A549 (cell line): ENCODE measurements around the gene CTSK. TPM values are rescaled to one million over a fixed set of nuclear protein-coding genes. Genes with fewer than 3 reads are reported as not detected.

Experiments
- ATAC-seq, 2 experiments: fragments of 200-7000 bp in 1 of 2; fragments of >200 bp in 1 of 2; cut with Nextera tagmentation in 1 of 2; cut with Tn5 transposase in 1 of 2; 3 replicates each; pipeline versions ENCODE4 v1.8.0 to v1.9.1; 2018 to 2020; ENCODE audit warnings: mild to moderate bottlenecking in 1 of 2, moderate library complexity in 1 of 2
- CTCF ChIA-PET: fragments of 300-600 bp; sonication (Branson Sonifier 250); formaldehyde crosslinking; extraction: SDS; loops from one replicate; lab custom pipeline; 2021; ENCODE audit warnings: antibody characterized with exemption, inconsistent platforms; lab: Yijun Ruan, JAX
- POLR2A ChIA-PET: fragments of 350-600 bp; formaldehyde crosslinking; extraction: SDS; loops from one replicate; lab custom pipeline; 2021; ENCODE audit warnings: antibody characterized with exemption, inconsistent platforms; lab: Yijun Ruan, JAX
- DNase-seq, 2 experiments: peaks; one replicate each; pipeline versions ENCODE4 v3.0.0 to v3.0.0-alpha.2; 2011 to 2016; ENCODE audit warnings: low read depth in 1 of 2, low spot score in 1 of 2
- FAIRE-seq: peaks from 2 replicates; lab custom pipeline; 2011; peaks lifted over from hg19 to GRCh38; lab: Jason Lieb, UNC
- H3K27ac ChIP-seq, 2 experiments: fragments of >200 bp; sonication (Bioruptor Twin); formaldehyde crosslinking; 3 replicates each; pipeline ENCODE4 v1.5.1; 2016 to 2017
- H3K4me1 ChIP-seq: fragments of >200 bp; sonication (Bioruptor Twin); formaldehyde crosslinking; 3 replicates; pipeline ENCODE4 v1.6.1; 2016
- H3K4me2 ChIP-seq: fragments of >200 bp; sonication (Bioruptor Twin); formaldehyde crosslinking; 3 replicates; pipeline ENCODE4 v1.6.1; 2016
- H3K4me3 ChIP-seq: fragments of >200 bp; sonication (Bioruptor Twin); formaldehyde crosslinking; 3 replicates; pipeline ENCODE4 v1.5.1; 2016
- H3K9me3 ChIP-seq: fragments of >200 bp; sonication (Bioruptor Twin); formaldehyde crosslinking; 3 replicates; pipeline ENCODE4 v1.6.1; 2016
- EHF ChIP-seq: fragments of 250-450 bp; sonication (Bioruptor Pico); IDR thresholded peaks from 2 replicates; pipeline ENCODE4 v1.5.0; 2020; ENCODE audit warnings: mild to moderate bottlenecking
- HOXB5 ChIP-seq: fragments of 250-450 bp; sonication (Bioruptor Pico); IDR thresholded peaks from 2 replicates; pipeline ENCODE4 v1.5.0; 2020; ENCODE audit warnings: mild to moderate bottlenecking, moderate library complexity
- MAFK ChIP-seq: fragments of 450-650 bp; IDR thresholded peaks from 2 replicates; pipeline ENCODE4 v1.6.1; 2014; ENCODE audit not compliant: partially characterized antibody
- MYC ChIP-seq: IDR thresholded peaks from 2 replicates; pipeline ENCODE4 v1.6.1; 2012; ENCODE audit warnings: mild to moderate bottlenecking, inconsistent platforms, low read length, improper control_type of control experiment, borderline replicate concordance
- PHF8 ChIP-seq: fragments of 200-600 bp; sonication (generic); IDR thresholded peaks from 2 replicates; pipeline ENCODE4 v1.6.1; 2016; ENCODE audit warnings: low read depth, mild to moderate bottlenecking, antibody characterized with exemption, moderate library complexity, borderline replicate concordance
- RAD21 ChIP-seq, 2 experiments: fragments of >200 bp in 1 of 2; sonication (Bioruptor Twin) in 1 of 2; formaldehyde crosslinking in 1 of 2; IDR thresholded peaks in 1 of 2; conservative IDR thresholded peaks in 1 of 2; 2 replicates in 1 of 2; 3 replicates in 1 of 2; pipeline ENCODE4 v1.6.1; 2012 to 2018; ENCODE audit warnings: inconsistent platforms in 1 of 2
- WGBS: methylation state at CpG from one replicate; pipeline ENCODE4 v1.1.6; 2017; ENCODE audit errors: missing lambda C conversion rate; 5-methylcytosine and 5-hydroxymethylcytosine counted together
- polyA plus RNA-seq, 4 experiments: library from polyadenylated mRNA; depleted of rRNA in 3 of 4; stranded (reverse); fragments of >200 nt; fragmentation: RNase III in 1 of 4; extraction: RNeasy Plus Mini Kit Qiagen cat#74134 plus additional on column Dnase treatment in 1 of 4; gene quantifications; 2 replicates in 3 of 4; 3 replicates in 1 of 4; pipeline ENCODE4 v1.2.3, GENCODE V29; 2011 to 2017
- small RNA-seq, 6 experiments: library from RNA; depleted of rRNA; stranded (forward); fragments of <200 nt; gene quantifications; one replicate each; pipeline ENCODE3, GENCODE V24; 2012

Gene CTSK
- polyA plus RNA-seq, 2 of the 4 experiments (the other 2 are of a cell fraction), result 2.4 to 5.0 TPM

DNA sequence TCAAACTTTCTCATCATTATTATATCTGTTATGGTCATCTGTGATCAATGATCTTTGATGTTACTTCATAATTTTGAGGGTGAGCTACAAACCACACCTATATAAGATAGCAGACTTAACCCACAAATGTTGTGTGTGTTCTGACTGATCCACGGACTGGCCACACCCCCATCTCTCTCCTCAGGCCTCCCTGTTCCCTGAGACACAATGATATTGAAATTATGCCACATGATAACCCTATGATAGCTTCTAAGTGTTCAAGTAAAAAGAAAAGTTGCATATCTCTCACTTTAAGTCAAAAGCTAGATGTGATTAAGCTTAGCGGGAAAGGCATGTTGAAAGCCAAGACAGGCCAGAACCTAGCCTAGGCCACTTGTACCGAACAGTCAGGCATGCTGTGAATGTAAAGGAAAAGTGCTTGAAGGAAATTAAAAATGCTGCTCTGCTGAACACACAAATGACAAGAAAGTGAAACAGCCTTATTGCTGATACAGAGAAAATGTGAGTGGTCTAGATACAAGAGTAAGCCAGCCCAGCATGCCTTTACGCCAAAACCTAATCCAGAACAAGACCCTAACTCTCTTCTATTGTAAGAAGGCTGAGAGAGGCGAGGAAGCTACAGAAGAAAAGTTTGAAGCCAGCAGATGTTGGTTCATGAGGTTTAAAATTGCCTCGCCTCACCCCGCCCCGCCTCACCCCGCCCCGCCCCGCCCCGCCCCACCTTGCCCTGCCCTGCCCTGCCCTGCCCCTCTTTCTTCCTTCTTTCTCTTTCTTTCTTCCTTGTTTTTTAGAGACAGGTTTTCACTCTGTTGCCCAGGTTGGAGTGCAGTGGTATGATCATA, 59.0 kb downstream of the CTSK start:
- Histone ChIP-seq H3K9me3 (no peaks in the 10 kb centered on the region), H3K27ac (peak overlapping the region in 1 of 2 experiments; percentile 31; a peak in 1 of 6 replicates), H3K4me2 (peak overlapping the region; percentile 8; the same call in 1 of the 3 replicates), H3K4me1 (peaks cover 9% of the 10 kb centered on the region), H3K4me3 (no peak overlapping the region)
- no peak for DNase-seq
- POLR2A ChIA-PET, result no interaction called here
- no peak for FAIRE-seq
- ATAC-seq, result no peak
- CTCF ChIA-PET, result interaction anchor here (0.6 to 1.4 kb wide), 3 partner anchors 64 to 1402 kb away, joined by 3 to 6 read pairs (median 3); partner anchors contain the start of gene MINDY1
- 82% methylated on average over 8 of the region's 12 CpGs for WGBS
- TF ChIP-seq EHF (CRISPR knock-in tag) (no peak), PHF8 (no peak), MAFK (peak; percentile 18), RAD21 (conservative IDR thresholded peaks at IDR 0.05 in 1 of 2, IDR thresholded peaks at IDR 0.05 in 1 of 2) (no peak), HOXB5 (CRISPR knock-in tag) (no peak), MYC (no peak)

Small RNA genes within 50 kb of the gene (small RNA-seq; reads per million reads assigned to genes)
- gene RNU6-1309P, result 0 reads per million in 6 experiments

Other genes starting within 250 kb of the CTSK start
- 145 and 202 TPM in 2 replicates for gene MCL1, start 228.7 kb downstream of the CTSK start, polyA plus RNA-seq (2011; rRNA removed)
- 77.5 to 80.0 TPM (median 78.6 TPM) in 3 replicates for gene MCL1, start 228.7 kb downstream of the CTSK start, polyA plus RNA-seq (2017; fragmentation: RNase III; extraction: RNeasy Plus Mini Kit Qiagen cat#74134 plus additional on column Dnase treatment)
- 61.2 and 67.9 TPM in 2 replicates for gene ENSA, start 178.6 kb downstream of the CTSK start, polyA plus RNA-seq (2011; rRNA removed)
- gene ENSA, start 178.6 kb downstream of the CTSK start, polyA plus RNA-seq (2017; fragmentation: RNase III; extraction: RNeasy Plus Mini Kit Qiagen cat#74134 plus additional on column Dnase treatment), result 117 to 128 TPM (median 121 TPM) in 3 replicates
- gene GOLPH3L, start 111.1 kb downstream of the CTSK start, polyA plus RNA-seq (2011; rRNA removed), result 34.9 and 41.8 TPM in 2 replicates
- 23.9 to 32.3 TPM (median 27.7 TPM) in 3 replicates for gene GOLPH3L, start 111.1 kb downstream of the CTSK start, polyA plus RNA-seq (2017; fragmentation: RNase III; extraction: RNeasy Plus Mini Kit Qiagen cat#74134 plus additional on column Dnase treatment)
- 20.6 and 30.6 TPM in 2 replicates for gene HORMAD1, start 87.4 kb downstream of the CTSK start, polyA plus RNA-seq (2011; rRNA removed)
- gene HORMAD1, start 87.4 kb downstream of the CTSK start, polyA plus RNA-seq (2017; fragmentation: RNase III; extraction: RNeasy Plus Mini Kit Qiagen cat#74134 plus additional on column Dnase treatment), result 8.9 to 13.6 TPM (median 11.6 TPM) in 3 replicates
- gene CTSS, start 42.5 kb downstream of the CTSK start, polyA plus RNA-seq (2011; rRNA removed), result 29.6 and 33.9 TPM in 2 replicates
- gene CTSS, start 42.5 kb downstream of the CTSK start, polyA plus RNA-seq (2017; fragmentation: RNase III; extraction: RNeasy Plus Mini Kit Qiagen cat#74134 plus additional on column Dnase treatment), result 9.4 to 11.5 TPM (median 10.7 TPM) in 3 replicates
- gene ARNT, start 68.3 kb upstream of the CTSK start, polyA plus RNA-seq (2011; rRNA removed), result 25.6 and 30.8 TPM in 2 replicates
- gene ARNT, start 68.3 kb upstream of the CTSK start, polyA plus RNA-seq (2017; fragmentation: RNase III; extraction: RNeasy Plus Mini Kit Qiagen cat#74134 plus additional on column Dnase treatment), result 13.8 to 17.6 TPM (median 17.6 TPM) in 3 replicates
- not detected in 2 replicates for gene CTXND2, start 78.9 kb upstream of the CTSK start, polyA plus RNA-seq (2011; rRNA removed)
- not detected in 3 replicates for gene CTXND2, start 78.9 kb upstream of the CTSK start, polyA plus RNA-seq (2017; fragmentation: RNase III; extraction: RNeasy Plus Mini Kit Qiagen cat#74134 plus additional on column Dnase treatment)
- gene SETDB1, start 118.1 kb upstream of the CTSK start, polyA plus RNA-seq (2011; rRNA removed), result 48.8 and 56.9 TPM in 2 replicates
- 25.1 to 27.6 TPM (median 25.2 TPM) in 3 replicates for gene SETDB1, start 118.1 kb upstream of the CTSK start, polyA plus RNA-seq (2017; fragmentation: RNase III; extraction: RNeasy Plus Mini Kit Qiagen cat#74134 plus additional on column Dnase treatment)
- gene CERS2, start 166.6 kb upstream of the CTSK start, polyA plus RNA-seq (2011; rRNA removed), result 356 and 395 TPM in 2 replicates
- gene CERS2, start 166.6 kb upstream of the CTSK start, polyA plus RNA-seq (2017; fragmentation: RNase III; extraction: RNeasy Plus Mini Kit Qiagen cat#74134 plus additional on column Dnase treatment), result 183 to 196 TPM (median 196 TPM) in 3 replicates
- gene ANXA9, start 174.0 kb upstream of the CTSK start, polyA plus RNA-seq (2011; rRNA removed), result 2.2 and 3.3 TPM in 2 replicates
- 1.5 to 2.1 TPM (median 1.7 TPM) in 3 replicates for gene ANXA9, start 174.0 kb upstream of the CTSK start, polyA plus RNA-seq (2017; fragmentation: RNase III; extraction: RNeasy Plus Mini Kit Qiagen cat#74134 plus additional on column Dnase treatment)
- 5.2 and 7.9 TPM in 2 replicates for gene MINDY1, start 198.6 kb upstream of the CTSK start, polyA plus RNA-seq (2011; rRNA removed)
- gene MINDY1, start 198.6 kb upstream of the CTSK start, polyA plus RNA-seq (2017; fragmentation: RNase III; extraction: RNeasy Plus Mini Kit Qiagen cat#74134 plus additional on column Dnase treatment), result 4.0 to 4.8 TPM (median 4.8 TPM) in 3 replicates
- gene PRUNE1, start 200.2 kb upstream of the CTSK start, polyA plus RNA-seq (2011; rRNA removed), result 27.0 and 27.5 TPM in 2 replicates
- gene PRUNE1, start 200.2 kb upstream of the CTSK start, polyA plus RNA-seq (2017; fragmentation: RNase III; extraction: RNeasy Plus Mini Kit Qiagen cat#74134 plus additional on column Dnase treatment), result 11.1 to 11.9 TPM (median 11.1 TPM) in 3 replicates
- 0.30 and 0.38 TPM in 2 replicates for gene BNIPL, start 228.3 kb upstream of the CTSK start, polyA plus RNA-seq (2011; rRNA removed)
- gene BNIPL, start 228.3 kb upstream of the CTSK start, polyA plus RNA-seq (2017; fragmentation: RNase III; extraction: RNeasy Plus Mini Kit Qiagen cat#74134 plus additional on column Dnase treatment), result 0.22 to 0.51 TPM (median 0.28 TPM) in 3 replicates
- 2.9 and 3.3 TPM in 2 replicates for gene C1orf56, start 239.5 kb upstream of the CTSK start, polyA plus RNA-seq (2011; rRNA removed)
- 5.1 to 6.8 TPM (median 6.6 TPM) in 3 replicates for gene C1orf56, start 239.5 kb upstream of the CTSK start, polyA plus RNA-seq (2017; fragmentation: RNase III; extraction: RNeasy Plus Mini Kit Qiagen cat#74134 plus additional on column Dnase treatment)